ENCODE measurements around the gene PDHA1. TPM values are rescaled to one million over a fixed set of nuclear protein-coding genes. Genes with fewer than 3 reads are reported as not detected.

PDHA1 gene
- polyA plus RNA-seq, 1 of the 3 experiments (the other 2 are of a cell fraction) = 121 TPM

GRCh38 chrX:19389227-19389845 is 45.6 kb downstream of the PDHA1 start:
- H3K4me2 ChIP-seq = no peak overlapping the region
- no peaks in the 10 kb centered on the region for H3K79me2 ChIP-seq (ENCODE audit: insufficient read depth)

DNA sequence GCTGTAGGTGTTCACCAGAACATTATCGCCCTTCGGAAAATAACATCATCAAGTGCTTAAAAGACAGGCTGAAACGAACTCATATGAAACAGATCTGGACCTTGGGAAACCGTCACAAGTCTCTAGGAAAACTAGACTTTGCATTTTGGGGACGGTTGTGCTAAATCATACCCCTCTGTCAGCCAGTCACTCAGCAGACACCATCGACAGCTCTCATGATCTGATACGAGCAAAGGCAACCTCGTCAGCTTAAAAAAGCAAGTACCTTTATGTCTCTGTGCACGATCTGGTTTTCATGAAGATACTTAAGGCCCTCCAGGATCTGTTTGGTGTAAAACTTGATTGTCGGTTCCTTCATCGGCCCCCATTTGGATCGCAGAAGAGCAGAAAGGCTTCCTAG is 48.4 kb downstream of the PDHA1 start:
- Histone ChIP-seq H3K79me2 (ENCODE audit: insufficient read depth) (no peaks in the 10 kb centered on the region), H3K4me2 (no peak overlapping the region), H3K9me2 (no peaks in the 10 kb centered on the region), H2AFZ (ENCODE audit: low read depth) (no peak overlapping the region), H3K4me1 (ENCODE audit: control insufficient read depth in 1 of 2, insufficient read depth in 2 of 2, low read depth in 1 of 2, low read length in 1 of 2) (no peaks in the 10 kb centered on the region), H3K4me3 (ENCODE audit: low read depth in 2 of 2, low read length in 1 of 2) (no peak overlapping the region), H3K27me3 (ENCODE audit: insufficient read depth) (no peaks in the 10 kb centered on the region; the same call in 1 of the 2 replicates), H4K20me1 (ENCODE audit: insufficient read depth) (no peaks in the 10 kb centered on the region), H3F3A (replicated peaks; ENCODE audit: insufficient read depth) (no peaks in the 10 kb centered on the region), H3K36me3 (replicated peaks in 1 of 2; ENCODE audit: control insufficient read depth in 1 of 2, insufficient read depth in 2 of 2, low read length in 1 of 2) (no peaks in the 10 kb centered on the region), H3K9ac (no peak overlapping the region), H3K27ac (ENCODE audit: low read depth in 2 of 2, low read length in 1 of 2) (no peak overlapping the region), H3K9me3 (no peaks in the 10 kb centered on the region)
- WGBS (ENCODE audit: low lambda C conversion rate) = 32% methylated on average over 12 of the region's 12 CpGs
- DNase-seq = no peak
- no peak for TF ChIP-seq TAF1 (IDR thresholded peaks at IDR 0.05; ENCODE audit: borderline replicate concordance, low read depth, low read length)
- no peak for TF ChIP-seq RFX5 (IDR thresholded peaks at IDR 0.05; ENCODE audit: low read length)
- no peak for TF ChIP-seq GABPA (IDR thresholded peaks at IDR 0.05; ENCODE audit: low read depth)
- TF ChIP-seq, protein P1, sequence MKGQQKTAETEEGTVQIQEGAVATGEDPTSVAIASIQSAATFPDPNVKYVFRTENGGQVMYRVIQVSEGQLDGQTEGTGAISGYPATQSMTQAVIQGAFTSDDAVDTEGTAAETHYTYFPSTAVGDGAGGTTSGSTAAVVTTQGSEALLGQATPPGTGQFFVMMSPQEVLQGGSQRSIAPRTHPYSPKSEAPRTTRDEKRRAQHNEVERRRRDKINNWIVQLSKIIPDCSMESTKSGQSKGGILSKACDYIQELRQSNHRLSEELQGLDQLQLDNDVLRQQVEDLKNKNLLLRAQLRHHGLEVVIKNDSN (IDR thresholded peaks at IDR 0.05; ENCODE audit: borderline replicate concordance, low read depth) = no peak
- POLR2A ChIA-PET = no interaction called here
- CTCF ChIA-PET = no interaction called here

More at GRCh38 chrX:19389227-19389845, 45.6 kb downstream of the PDHA1 start:
- Histone ChIP-seq H3K36me3 (replicated peaks in 1 of 2; ENCODE audit: control insufficient read depth in 1 of 2, insufficient read depth in 2 of 2, low read length in 1 of 2) (no peaks in the 10 kb centered on the region), H3K9me2 (no peaks in the 10 kb centered on the region), H4K20me1 (ENCODE audit: insufficient read depth) (no peaks in the 10 kb centered on the region), H3F3A (replicated peaks; ENCODE audit: insufficient read depth) (no peaks in the 10 kb centered on the region), H2AFZ (ENCODE audit: low read depth) (no peak overlapping the region), H3K4me3 (ENCODE audit: low read depth in 2 of 2, low read length in 1 of 2) (no peak overlapping the region), H3K4me1 (ENCODE audit: control insufficient read depth in 1 of 2, insufficient read depth in 2 of 2, low read depth in 1 of 2, low read length in 1 of 2) (no peaks in the 10 kb centered on the region), H3K27me3 (ENCODE audit: insufficient read depth) (no peaks in the 10 kb centered on the region; the same call in 1 of the 2 replicates), H3K27ac (ENCODE audit: low read depth in 2 of 2, low read length in 1 of 2) (no peak overlapping the region), H3K9ac (no peak overlapping the region), H3K9me3 (no peaks in the 10 kb centered on the region)
- DNase-seq = no peak
- CTCF ChIA-PET = interaction anchor here (1.1 kb wide), 1 partner anchor 14 kb away, joined by 3 read pairs; no protein-coding TSS in a partner anchor
- WGBS (ENCODE audit: low lambda C conversion rate) = 31% methylated on average over 4 of the region's 4 CpGs
- POLR2A ChIA-PET = no interaction called here
- TF ChIP-seq ELF1 (IDR thresholded peaks at IDR 0.05) (no peak), RAD21 (IDR thresholded peaks at IDR 0.05; ENCODE audit: low read length) (no peak), JUND (IDR thresholded peaks at IDR 0.05) (no peak), NFIC (IDR thresholded peaks at IDR 0.05; ENCODE audit: borderline replicate concordance) (no peak), TEAD4 (IDR thresholded peaks at IDR 0.05; ENCODE audit: borderline replicate concordance, insufficient read depth) (no peak), GABPA (IDR thresholded peaks at IDR 0.05; ENCODE audit: low read depth) (no peak), TAF1 (IDR thresholded peaks at IDR 0.05; ENCODE audit: borderline replicate concordance, low read depth, low read length) (no peak), SMC3 (IDR thresholded peaks at IDR 0.05; ENCODE audit: low read depth, low read length) (no peak), FOXM1 (IDR thresholded peaks at IDR 0.05; ENCODE audit: low read depth) (no peak), SIN3A (IDR thresholded peaks at IDR 0.05; ENCODE audit: borderline replicate concordance, low read depth, low read length) (no peak), YY1 (IDR thresholded peaks at IDR 0.05; ENCODE audit: low read depth) (no peak), FOSL2 (IDR thresholded peaks at IDR 0.05; ENCODE audit: borderline replicate concordance, low read depth) (no peak), CHD2 (IDR thresholded peaks at IDR 0.05; ENCODE audit: low read length, partially characterized antibody) (no peak), TCF12 (IDR thresholded peaks at IDR 0.05) (no peak), EZH2phosphoT487 (IDR thresholded peaks at IDR 0.05; ENCODE audit: borderline replicate concordance, low read depth) (no peak), MAX (IDR thresholded peaks at IDR 0.05; ENCODE audit: low read depth) (no peak), FOXJ3 (CRISPR knock-in tag; IDR thresholded peaks at IDR 0.05) (no peak)

All from SK-N-SH (cell line).